ENCODE data around the gene ZAR1L.

DNA sequence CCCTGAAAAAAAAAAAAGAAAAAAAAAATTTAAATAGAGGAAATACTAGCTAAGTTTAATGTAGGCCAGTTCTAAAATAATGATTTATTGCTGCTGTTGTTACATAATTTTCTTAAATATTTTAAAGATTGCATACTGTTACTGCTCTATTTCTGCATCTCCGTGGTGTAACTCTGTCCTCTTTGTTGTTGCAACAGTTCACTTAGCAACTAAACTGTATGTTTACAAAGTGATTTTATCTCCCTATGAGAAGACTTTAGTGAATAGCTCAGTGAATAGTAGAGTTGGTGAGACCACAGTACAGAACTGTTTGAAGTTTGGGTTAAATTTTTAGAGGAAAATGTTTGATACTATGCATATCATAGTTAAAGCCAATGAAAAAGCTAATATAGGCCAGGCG lies 19.5 kb upstream of the ZAR1L start:
- TF ChIP-seq CTCF (IDR thresholded peaks at IDR 0.05): no peak
- no peak for TF ChIP-seq POLR2A (IDR thresholded peaks at IDR 0.05)
